GM23338 (cell line): ENCODE results near the gene OR2T10. TPM values are rescaled to one million over a fixed set of nuclear protein-coding genes. Genes with fewer than 3 reads are reported as not detected.

Experiments used
- ATAC-seq: fragments of 200-7000 bp; cut with Tn5 transposase; 3 replicates; pipeline ENCODE4 v1.9.1; 2020
- DNase-seq: peaks from one replicate; pipeline ENCODE4 v3.0.0-alpha.2; 2015; ENCODE audit warnings: low spot score
- H2AFZ ChIP-seq: fragments of 200-600 bp; sonication (generic); 2 replicates; pipeline ENCODE4 v1.8.0; 2016; ENCODE audit warnings: antibody characterized with exemption, mild to moderate bottlenecking, moderate library complexity
- H3F3A ChIP-seq: fragments of 200-600 bp; sonication (generic); replicated peaks from 2 replicates; pipeline ENCODE4 v1.8.0; 2017; ENCODE audit warnings: antibody characterized with exemption, mixed run types, low read depth
- H3K27ac ChIP-seq: fragments of 200-600 bp; sonication (generic); 2 replicates; pipeline ENCODE4 v1.6.1; 2016; ENCODE audit warnings: low read depth
- H3K27me3 ChIP-seq: fragments of 200-600 bp; sonication (generic); 2 replicates; pipeline ENCODE4 v1.8.0; 2016; ENCODE audit warnings: mild to moderate bottlenecking, mixed run types, moderate library complexity; ENCODE audit not compliant: insufficient read depth
- H3K36me3 ChIP-seq: fragments of 200-600 bp; sonication (generic); 2 replicates; pipeline ENCODE4 v1.8.0; 2016; ENCODE audit warnings: mild to moderate bottlenecking; ENCODE audit not compliant: insufficient read depth
- H3K4me1 ChIP-seq: fragments of 200-600 bp; sonication (generic); 2 replicates; pipeline ENCODE4 v1.8.0; 2016; ENCODE audit warnings: mild to moderate bottlenecking, moderate library complexity; ENCODE audit not compliant: insufficient read depth
- H3K4me2 ChIP-seq: fragments of 200-600 bp; sonication (generic); 2 replicates; pipeline ENCODE4 v1.7.1; 2017; ENCODE audit warnings: mixed run types
- H3K4me3 ChIP-seq: fragments of 200-600 bp; sonication (generic); 2 replicates; pipeline ENCODE4 v1.6.1; 2016; ENCODE audit warnings: mixed run types
- H3K79me2 ChIP-seq: fragments of 200-600 bp; sonication (generic); replicated peaks from 2 replicates; pipeline ENCODE4 v1.8.0; 2017; ENCODE audit warnings: mild to moderate bottlenecking; ENCODE audit not compliant: insufficient read depth
- H3K9me2 ChIP-seq: fragments of 200-600 bp; sonication (generic); 2 replicates; pipeline ENCODE4 v1.8.0; 2017; ENCODE audit not compliant: insufficient read depth
- H4K20me1 ChIP-seq: fragments of 200-600 bp; sonication (generic); replicated peaks from 2 replicates; pipeline ENCODE4 v1.8.0; 2017; ENCODE audit warnings: mild to moderate bottlenecking; ENCODE audit not compliant: insufficient read depth
- H3K27ac Mint-ChIP-seq: 2 replicates; pipeline ENCODE4 v1.8.0; 2020; ENCODE audit warnings: inconsistent platforms, mild to moderate bottlenecking, moderate library complexity, mixed read lengths
- H3K27me3 Mint-ChIP-seq: 3 replicates; pipeline ENCODE4 v1.8.0; 2022; ENCODE audit warnings: low read depth, mild to moderate bottlenecking, moderate library complexity, mixed read lengths, inconsistent platforms; ENCODE audit not compliant: insufficient read depth, poor library complexity
- H3K36me3 Mint-ChIP-seq: 3 replicates; pipeline ENCODE4 v1.8.0; 2021; ENCODE audit warnings: low read depth, mild to moderate bottlenecking, inconsistent platforms, moderate library complexity, mixed read lengths
- H3K4me1 Mint-ChIP-seq: 3 replicates; pipeline ENCODE4 v1.8.0; 2020; ENCODE audit warnings: mild to moderate bottlenecking, inconsistent platforms, mixed read lengths
- H3K4me3 Mint-ChIP-seq: 3 replicates; pipeline ENCODE4 v1.8.0; 2021; ENCODE audit warnings: moderate library complexity, mild to moderate bottlenecking, inconsistent platforms, mixed read lengths
- H3K9me3 Mint-ChIP-seq: 3 replicates; pipeline ENCODE4 v1.8.0; 2020; ENCODE audit warnings: moderate library complexity, mild to moderate bottlenecking, inconsistent platforms, mixed read lengths
- CREB1 ChIP-seq: fragments of 250-450 bp; sonication (Bioruptor Pico); IDR thresholded peaks from 2 replicates; pipeline ENCODE4 v1.5.0; 2020; ENCODE audit warnings: low read depth, mild to moderate bottlenecking, moderate library complexity
- EZH2 ChIP-seq: fragments of 200-600 bp; sonication (generic); IDR thresholded peaks from one replicate; pipeline ENCODE4 v1.8.0; 2017; ENCODE audit warnings: antibody characterized with exemption, mild to moderate bottlenecking, low read depth; ENCODE audit not compliant: unreplicated experiment
- EZH2phosphoT487 ChIP-seq: fragments of 200-600 bp; sonication (generic); IDR thresholded peaks from one replicate; pipeline ENCODE4 v1.8.1; 2018; ENCODE audit warnings: antibody characterized with exemption; ENCODE audit not compliant: unreplicated experiment
- JUNB ChIP-seq: IDR thresholded peaks from one replicate; pipeline ENCODE4 v1.6.1; 2016; ENCODE audit warnings: antibody characterized with exemption; ENCODE audit not compliant: unreplicated experiment
- NANOG ChIP-seq: IDR thresholded peaks from 2 replicates; pipeline ENCODE4 v1.6.1; 2016; ENCODE audit warnings: antibody characterized with exemption, borderline replicate concordance
- POLR2AphosphoS5 ChIP-seq: IDR thresholded peaks from 2 replicates; pipeline ENCODE4 v1.6.1; 2016; ENCODE audit warnings: antibody characterized with exemption, low read depth
- REST ChIP-seq: IDR thresholded peaks from one replicate; pipeline ENCODE4 v1.6.1; 2018; ENCODE audit warnings: antibody characterized with exemption; ENCODE audit not compliant: unreplicated experiment
- STAT1 ChIP-seq: IDR thresholded peaks from one replicate; pipeline ENCODE4 v1.6.1; 2016; ENCODE audit warnings: antibody characterized with exemption; ENCODE audit not compliant: unreplicated experiment
- ZNF114 ChIP-seq: fragments of 250-450 bp; sonication (Bioruptor Pico); IDR thresholded peaks from 2 replicates; pipeline ENCODE4 v1.5.0; 2020; ENCODE audit warnings: mild to moderate bottlenecking, moderate library complexity
- ZNF331 ChIP-seq: fragments of 250-450 bp; sonication (Bioruptor Pico); IDR thresholded peaks from 2 replicates; pipeline ENCODE4 v1.5.0; 2020; ENCODE audit warnings: low read depth, mild to moderate bottlenecking, moderate library complexity
- polyA plus RNA-seq: library from polyadenylated mRNA; unstranded; fragments of >200 nt; fragmentation: Nextera tagmentation; extraction: Ambion mirVana; gene quantifications from 2 replicates; pipeline ENCODE4 v1.2.1, GENCODE V29; 2016
- total RNA-seq: library from RNA; depleted of rRNA; stranded (reverse); fragments of >200 nt; shearing (Covaris generic); gene quantifications from 2 replicates; pipeline ENCODE4 v1.2.3, GENCODE V29; 2014
- TF ChIP-seq, protein P1 (sequence below): IDR thresholded peaks from 2 replicates; pipeline ENCODE4 v1.6.1; 2016; ENCODE audit warnings: antibody characterized with exemption
- TF ChIP-seq, protein P2 (sequence below), 2 experiments: fragments of 200-600 bp in 1 of 2; sonication (generic) in 1 of 2; conservative IDR thresholded peaks; 2 replicates each; pipeline versions ENCODE4 v1.5.1 to v1.6.1; 2016 to 2017; ENCODE audit warnings: antibody characterized with exemption in 2 of 2, low read depth in 2 of 2, mild to moderate bottlenecking in 2 of 2, moderate library complexity in 1 of 2
- TF ChIP-seq, protein P3 (sequence below): fragments of 250-450 bp; sonication (Bioruptor Pico); IDR thresholded peaks from 2 replicates; pipeline ENCODE4 v1.5.0; 2020; ENCODE audit warnings: mild to moderate bottlenecking, moderate library complexity

The OR2T10 gene
- total and polyA plus RNA-seq, 2 experiments from 2014 or later, result not detected

DNA sequence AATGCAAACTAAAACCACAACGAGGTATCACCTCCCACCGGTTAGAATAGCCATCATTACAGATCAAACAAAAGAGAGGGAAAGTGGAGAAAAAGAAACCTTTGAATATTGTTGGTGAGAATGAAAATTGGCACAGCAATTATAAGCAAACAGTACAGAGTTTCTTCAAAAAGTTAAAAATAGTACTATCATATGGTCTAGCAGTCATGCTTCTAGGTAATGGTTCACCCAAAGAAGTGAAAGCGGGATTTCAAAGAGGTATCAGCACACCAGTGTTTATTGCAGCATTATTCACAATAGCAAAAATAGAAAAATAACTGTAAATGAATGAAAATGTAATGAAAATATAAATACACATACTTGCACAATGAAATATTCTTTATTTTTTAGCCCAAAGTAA, 8.2 kb downstream of the OR2T10 start:
- Histone ChIP-seq H3K27me3 (no peaks in the 10 kb centered on the region), H3K27ac (no peak overlapping the region), H3K4me3 (no peak overlapping the region), H2AFZ (no peak overlapping the region), H3K9me2 (no peaks in the 10 kb centered on the region), H3K4me1 (no peaks in the 10 kb centered on the region), H3K79me2 (no peaks in the 10 kb centered on the region), H3K4me2 (no peak overlapping the region), H3F3A (no peaks in the 10 kb centered on the region), H4K20me1 (no peaks in the 10 kb centered on the region), H3K36me3 (0 out of 2 replicates have a peak, but pooled peaks cover 11% of the 10 kb centered on the region)
- Mint-ChIP-seq H3K27ac (no peak overlapping the region), H3K4me1 (no peaks in the 10 kb centered on the region), H3K9me3 (peaks cover 87% of the 10 kb centered on the region), H3K27me3 (peaks cover 4% of the 10 kb centered on the region), H3K36me3 (peaks cover 20% of the 10 kb centered on the region; the same call in 2 of the 3 replicates), H3K4me3 (no peak overlapping the region)
- TF ChIP-seq REST (no peak), EZH2 (no peak), ZNF114 (CRISPR knock-in tag) (no peak), ZNF331 (CRISPR knock-in tag) (no peak), CREB1 (CRISPR knock-in tag) (no peak), STAT1 (no peak), POLR2AphosphoS5 (no peak), NANOG (no peak), JUNB (no peak), EZH2phosphoT487 (no peak)
- TF ChIP-seq, protein P1, sequence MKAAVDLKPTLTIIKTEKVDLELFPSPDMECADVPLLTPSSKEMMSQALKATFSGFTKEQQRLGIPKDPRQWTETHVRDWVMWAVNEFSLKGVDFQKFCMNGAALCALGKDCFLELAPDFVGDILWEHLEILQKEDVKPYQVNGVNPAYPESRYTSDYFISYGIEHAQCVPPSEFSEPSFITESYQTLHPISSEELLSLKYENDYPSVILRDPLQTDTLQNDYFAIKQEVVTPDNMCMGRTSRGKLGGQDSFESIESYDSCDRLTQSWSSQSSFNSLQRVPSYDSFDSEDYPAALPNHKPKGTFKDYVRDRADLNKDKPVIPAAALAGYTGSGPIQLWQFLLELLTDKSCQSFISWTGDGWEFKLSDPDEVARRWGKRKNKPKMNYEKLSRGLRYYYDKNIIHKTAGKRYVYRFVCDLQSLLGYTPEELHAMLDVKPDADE, result no peak
- TF ChIP-seq, protein P2, sequence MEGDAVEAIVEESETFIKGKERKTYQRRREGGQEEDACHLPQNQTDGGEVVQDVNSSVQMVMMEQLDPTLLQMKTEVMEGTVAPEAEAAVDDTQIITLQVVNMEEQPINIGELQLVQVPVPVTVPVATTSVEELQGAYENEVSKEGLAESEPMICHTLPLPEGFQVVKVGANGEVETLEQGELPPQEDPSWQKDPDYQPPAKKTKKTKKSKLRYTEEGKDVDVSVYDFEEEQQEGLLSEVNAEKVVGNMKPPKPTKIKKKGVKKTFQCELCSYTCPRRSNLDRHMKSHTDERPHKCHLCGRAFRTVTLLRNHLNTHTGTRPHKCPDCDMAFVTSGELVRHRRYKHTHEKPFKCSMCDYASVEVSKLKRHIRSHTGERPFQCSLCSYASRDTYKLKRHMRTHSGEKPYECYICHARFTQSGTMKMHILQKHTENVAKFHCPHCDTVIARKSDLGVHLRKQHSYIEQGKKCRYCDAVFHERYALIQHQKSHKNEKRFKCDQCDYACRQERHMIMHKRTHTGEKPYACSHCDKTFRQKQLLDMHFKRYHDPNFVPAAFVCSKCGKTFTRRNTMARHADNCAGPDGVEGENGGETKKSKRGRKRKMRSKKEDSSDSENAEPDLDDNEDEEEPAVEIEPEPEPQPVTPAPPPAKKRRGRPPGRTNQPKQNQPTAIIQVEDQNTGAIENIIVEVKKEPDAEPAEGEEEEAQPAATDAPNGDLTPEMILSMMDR (conservative IDR thresholded peaks at IDR 0.05; ENCODE audit: low read depth in 2 of 2), result no peak
- TF ChIP-seq, protein P3, sequence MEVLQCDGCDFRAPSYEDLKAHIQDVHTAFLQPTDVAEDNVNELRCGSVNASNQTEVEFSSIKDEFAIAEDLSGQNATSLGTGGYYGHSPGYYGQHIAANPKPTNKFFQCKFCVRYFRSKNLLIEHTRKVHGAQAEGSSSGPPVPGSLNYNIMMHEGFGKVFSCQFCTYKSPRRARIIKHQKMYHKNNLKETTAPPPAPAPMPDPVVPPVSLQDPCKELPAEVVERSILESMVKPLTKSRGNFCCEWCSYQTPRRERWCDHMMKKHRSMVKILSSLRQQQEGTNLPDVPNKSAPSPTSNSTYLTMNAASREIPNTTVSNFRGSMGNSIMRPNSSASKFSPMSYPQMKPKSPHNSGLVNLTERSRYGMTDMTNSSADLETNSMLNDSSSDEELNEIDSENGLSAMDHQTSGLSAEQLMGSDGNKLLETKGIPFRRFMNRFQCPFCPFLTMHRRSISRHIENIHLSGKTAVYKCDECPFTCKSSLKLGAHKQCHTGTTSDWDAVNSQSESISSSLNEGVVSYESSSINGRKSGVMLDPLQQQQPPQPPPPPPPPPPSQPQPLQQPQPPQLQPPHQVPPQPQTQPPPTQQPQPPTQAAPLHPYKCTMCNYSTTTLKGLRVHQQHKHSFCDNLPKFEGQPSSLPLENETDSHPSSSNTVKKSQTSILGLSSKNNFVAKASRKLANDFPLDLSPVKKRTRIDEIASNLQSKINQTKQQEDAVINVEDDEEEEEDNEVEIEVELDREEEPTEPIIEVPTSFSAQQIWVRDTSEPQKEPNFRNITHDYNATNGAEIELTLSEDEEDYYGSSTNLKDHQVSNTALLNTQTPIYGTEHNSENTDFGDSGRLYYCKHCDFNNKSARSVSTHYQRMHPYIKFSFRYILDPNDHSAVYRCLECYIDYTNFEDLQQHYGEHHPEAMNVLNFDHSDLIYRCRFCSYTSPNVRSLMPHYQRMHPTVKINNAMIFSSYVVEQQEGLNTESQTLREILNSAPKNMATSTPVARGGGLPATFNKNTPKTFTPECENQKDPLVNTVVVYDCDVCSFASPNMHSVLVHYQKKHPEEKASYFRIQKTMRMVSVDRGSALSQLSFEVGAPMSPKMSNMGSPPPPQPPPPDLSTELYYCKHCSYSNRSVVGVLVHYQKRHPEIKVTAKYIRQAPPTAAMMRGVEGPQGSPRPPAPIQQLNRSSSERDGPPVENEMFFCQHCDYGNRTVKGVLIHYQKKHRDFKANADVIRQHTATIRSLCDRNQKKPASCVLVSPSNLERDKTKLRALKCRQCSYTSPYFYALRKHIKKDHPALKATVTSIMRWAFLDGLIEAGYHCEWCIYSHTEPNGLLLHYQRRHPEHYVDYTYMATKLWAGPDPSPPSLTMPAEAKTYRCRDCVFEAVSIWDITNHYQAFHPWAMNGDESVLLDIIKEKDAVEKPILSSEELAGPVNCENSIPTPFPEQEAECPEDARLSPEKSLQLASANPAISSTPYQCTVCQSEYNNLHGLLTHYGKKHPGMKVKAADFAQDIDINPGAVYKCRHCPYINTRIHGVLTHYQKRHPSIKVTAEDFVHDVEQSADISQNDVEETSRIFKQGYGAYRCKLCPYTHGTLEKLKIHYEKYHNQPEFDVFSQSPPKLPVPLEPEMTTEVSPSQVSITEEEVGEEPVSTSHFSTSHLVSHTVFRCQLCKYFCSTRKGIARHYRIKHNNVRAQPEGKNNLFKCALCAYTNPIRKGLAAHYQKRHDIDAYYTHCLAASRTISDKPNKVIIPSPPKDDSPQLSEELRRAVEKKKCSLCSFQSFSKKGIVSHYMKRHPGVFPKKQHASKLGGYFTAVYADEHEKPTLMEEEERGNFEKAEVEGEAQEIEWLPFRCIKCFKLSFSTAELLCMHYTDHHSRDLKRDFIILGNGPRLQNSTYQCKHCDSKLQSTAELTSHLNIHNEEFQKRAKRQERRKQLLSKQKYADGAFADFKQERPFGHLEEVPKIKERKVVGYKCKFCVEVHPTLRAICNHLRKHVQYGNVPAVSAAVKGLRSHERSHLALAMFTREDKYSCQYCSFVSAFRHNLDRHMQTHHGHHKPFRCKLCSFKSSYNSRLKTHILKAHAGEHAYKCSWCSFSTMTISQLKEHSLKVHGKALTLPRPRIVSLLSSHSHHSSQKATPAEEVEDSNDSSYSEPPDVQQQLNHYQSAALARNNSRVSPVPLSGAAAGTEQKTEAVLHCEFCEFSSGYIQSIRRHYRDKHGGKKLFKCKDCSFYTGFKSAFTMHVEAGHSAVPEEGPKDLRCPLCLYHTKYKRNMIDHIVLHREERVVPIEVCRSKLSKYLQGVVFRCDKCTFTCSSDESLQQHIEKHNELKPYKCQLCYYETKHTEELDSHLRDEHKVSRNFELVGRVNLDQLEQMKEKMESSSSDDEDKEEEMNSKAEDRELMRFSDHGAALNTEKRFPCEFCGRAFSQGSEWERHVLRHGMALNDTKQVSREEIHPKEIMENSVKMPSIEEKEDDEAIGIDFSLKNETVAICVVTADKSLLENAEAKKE, result no peak
- ATAC-seq (no peak), DNase-seq (no peak)
